Omental fat pad (tissue), 4 donors: ENCODE data around the gene RRBP1. TPM values are rescaled to one million over a fixed set of nuclear protein-coding genes. Genes with fewer than 3 reads are reported as not detected.
A peak's percentile ranks its signal among the peaks of the same experiment; 100 is the strongest.

Experiments
- ATAC-seq: fragments of 150-250 bp; one replicate; pipeline ENCODE4 v1.9.1; 2016; ENCODE audit warnings: mild to moderate bottlenecking, moderate library complexity; ENCODE audit not compliant: low FRiP score
- DNase-seq: peaks from one replicate; pipeline ENCODE4 v3.0.0-alpha.2; 2019; ENCODE audit warnings: low spot score
- total RNA-seq, 4 donors: library from RNA; depleted of rRNA; stranded (reverse); fragments of >200 nt; gene quantifications; one replicate each; pipeline ENCODE4 v1.1.0, GENCODE V29; 2016
- TF ChIP-seq, protein P1 (sequence below), 3 donors: fragments of 450-650 bp; IDR thresholded peaks; one replicate each; pipeline ENCODE4 v1.5.1; 2016 to 2017; ENCODE audit warnings: antibody characterized with exemption in 3 of 3, mild to moderate bottlenecking in 3 of 3, moderate library complexity in 2 of 3

Gene RRBP1
- total RNA-seq, 4 donors from 2014 or later = 67.9 to 142 (median 87.2) TPM

- TF ChIP-seq, protein P1, sequence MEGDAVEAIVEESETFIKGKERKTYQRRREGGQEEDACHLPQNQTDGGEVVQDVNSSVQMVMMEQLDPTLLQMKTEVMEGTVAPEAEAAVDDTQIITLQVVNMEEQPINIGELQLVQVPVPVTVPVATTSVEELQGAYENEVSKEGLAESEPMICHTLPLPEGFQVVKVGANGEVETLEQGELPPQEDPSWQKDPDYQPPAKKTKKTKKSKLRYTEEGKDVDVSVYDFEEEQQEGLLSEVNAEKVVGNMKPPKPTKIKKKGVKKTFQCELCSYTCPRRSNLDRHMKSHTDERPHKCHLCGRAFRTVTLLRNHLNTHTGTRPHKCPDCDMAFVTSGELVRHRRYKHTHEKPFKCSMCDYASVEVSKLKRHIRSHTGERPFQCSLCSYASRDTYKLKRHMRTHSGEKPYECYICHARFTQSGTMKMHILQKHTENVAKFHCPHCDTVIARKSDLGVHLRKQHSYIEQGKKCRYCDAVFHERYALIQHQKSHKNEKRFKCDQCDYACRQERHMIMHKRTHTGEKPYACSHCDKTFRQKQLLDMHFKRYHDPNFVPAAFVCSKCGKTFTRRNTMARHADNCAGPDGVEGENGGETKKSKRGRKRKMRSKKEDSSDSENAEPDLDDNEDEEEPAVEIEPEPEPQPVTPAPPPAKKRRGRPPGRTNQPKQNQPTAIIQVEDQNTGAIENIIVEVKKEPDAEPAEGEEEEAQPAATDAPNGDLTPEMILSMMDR (IDR thresholded peaks at IDR 0.05) = no peak
- ATAC-seq (no peak), DNase-seq (peak; percentile 12)
Measured at GRCh38 chr20:17615645-17616479, 66.2 kb downstream of the RRBP1 start.

GRCh38 chr20:17614812-17615644, 67.0 kb downstream of the RRBP1 start:
- DNase-seq = no peak
- TF ChIP-seq, protein P1 (IDR thresholded peaks at IDR 0.05) = no peak
- ATAC-seq = no peak

DNA sequence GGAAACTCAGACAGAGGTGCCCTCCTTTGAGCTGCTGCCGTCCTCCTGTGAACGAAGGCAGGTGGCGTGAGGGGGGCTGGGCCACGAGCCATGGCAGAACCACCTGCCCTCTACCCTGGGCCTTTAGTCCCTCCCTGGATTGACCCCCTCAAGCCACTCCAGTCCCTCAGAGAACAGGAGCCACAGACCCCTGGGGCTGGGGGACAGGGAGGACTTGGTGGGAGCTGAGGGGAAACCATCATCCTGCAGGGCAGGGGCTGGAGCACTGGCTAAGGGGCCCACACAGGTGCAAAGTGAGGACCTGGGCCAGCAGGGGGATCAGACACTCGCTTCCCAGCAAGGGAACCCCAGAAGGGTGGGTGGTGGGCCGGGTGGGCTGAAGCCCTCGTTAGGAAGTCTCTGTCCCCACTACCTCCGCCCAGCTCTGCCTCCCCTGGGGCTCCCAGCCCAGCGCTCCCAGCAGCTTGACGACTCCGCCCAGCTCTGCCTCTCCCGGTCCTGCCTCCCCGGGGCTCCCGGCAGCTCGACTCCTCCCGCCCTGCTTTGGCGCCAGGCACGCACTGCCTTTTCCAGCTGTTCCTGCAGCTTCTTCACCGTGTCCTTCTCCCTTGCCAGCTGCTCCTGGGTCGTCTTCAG, 67.7 kb downstream of the RRBP1 start:
- ATAC-seq (no peak), DNase-seq (no peak)
- TF ChIP-seq, protein P1 (IDR thresholded peaks at IDR 0.05) = no peak

GRCh38 chr20:17613328-17614175, 68.5 kb downstream of the RRBP1 start:
- ATAC-seq = no peak
- DNase-seq = no peak
- TF ChIP-seq, protein P1 (IDR thresholded peaks at IDR 0.05) = no peak

DNA sequence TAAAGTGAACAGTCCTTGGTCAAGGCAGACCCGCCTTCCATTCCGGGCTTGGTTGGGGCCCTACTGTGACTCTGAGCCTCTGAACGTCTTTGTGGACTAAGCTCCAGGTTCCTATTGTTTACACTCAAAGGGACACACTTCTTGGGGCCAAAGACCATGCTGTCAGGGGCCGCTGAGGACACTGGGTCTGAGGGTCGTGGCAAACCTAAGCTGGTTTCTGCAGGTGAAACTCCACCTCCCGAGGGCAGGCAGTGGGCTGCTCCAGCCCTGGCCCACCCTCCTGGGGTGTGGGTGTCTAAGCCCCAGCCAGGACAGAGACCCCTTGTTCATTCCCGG, 69.1 kb downstream of the RRBP1 start:
- no peak for DNase-seq
- ATAC-seq = no peak
- TF ChIP-seq, protein P1 (IDR thresholded peaks at IDR 0.05) = no peak

- ATAC-seq (no peak), DNase-seq (no peak)
Measured at GRCh38 chr20:17612287-17612991, 69.6 kb downstream of the RRBP1 start.

More at GRCh38 chr20:17612287-17612991, 69.6 kb downstream of the RRBP1 start:
- TF ChIP-seq, protein P1 (IDR thresholded peaks at IDR 0.05) = no peak
